Adrenal gland (tissue), 12 donors: ENCODE results near the gene LAMA5. TPM values are rescaled to one million over a fixed set of nuclear protein-coding genes. Genes with fewer than 3 reads are reported as not detected.

Experiments
- DNase-seq, 7 donors: peaks; one replicate each; pipeline ENCODE4 v3.0.0-alpha.2; 2019 to 2020
- H3K27ac ChIP-seq, 5 donors: fragments of 200-600 bp; sonication (generic) in 4 of 5; 1 replicate in 3 of 5; 2 replicates in 2 of 5; pipeline versions ENCODE4 v1.5.1 to v1.8.0; 2016 to 2020; ENCODE audit warnings: mild to moderate bottlenecking in 1 of 5
- H3K27me3 ChIP-seq: fragments of 200-600 bp; 2 replicates; pipeline ENCODE4 v1.8.0; 2021
- H3K36me3 ChIP-seq, 2 donors: fragments of 200-600 bp; replicated peaks in 1 of 2; 1 replicate in 1 of 2; 2 replicates in 1 of 2; pipeline versions ENCODE4 v1.5.1 to v1.8.0; 2018 to 2022
- H3K4me1 ChIP-seq, 2 donors: fragments of 200-600 bp; replicated peaks in 1 of 2; 1 replicate in 1 of 2; 2 replicates in 1 of 2; pipeline versions ENCODE4 v1.5.1 to v1.8.0; 2018 to 2021
- H3K4me3 ChIP-seq, 4 donors: fragments of 200-600 bp; sonication (generic) in 3 of 4; one replicate each; pipeline ENCODE4 v1.5.1; 2016 to 2018
- H3K9me3 ChIP-seq, 3 donors: fragments of 200-600 bp; sonication (generic) in 1 of 3; replicated peaks in 1 of 3; 1 replicate in 2 of 3; 2 replicates in 1 of 3; pipeline versions ENCODE4 v1.5.1 to v1.8.0; 2016 to 2021
- POLR2A ChIP-seq, 2 donors: fragments of 450-650 bp; IDR thresholded peaks; one replicate each; pipeline ENCODE4 v1.6.1; 2017; ENCODE audit warnings: antibody characterized with exemption in 2 of 2, mild to moderate bottlenecking in 2 of 2, moderate library complexity in 1 of 2
- WGBS, 4 donors: extraction: QIAGEN DNeasy Blood & Tissue Kit in 2 of 4; methylation state at CpG; one replicate each; pipeline versions ENCODE4 v1.1.5 to v1.1.7; 2013 to 2017; 5-methylcytosine and 5-hydroxymethylcytosine counted together
- intact Hi-C, 2 donors: fragments of 100-400 bp; cut with DNase I; formaldehyde crosslinking; loops; one replicate each; pipeline versions ENCODE4 v1.14.1 to v1.15.0; 2022 to 2023
- polyA plus RNA-seq, 3 donors: library from polyadenylated mRNA; stranded (reverse); fragments of 200-250 nt in 2 of 3; fragments of 350-450 nt in 1 of 3; fragmentation: Illumina TruSeq in 1 of 3; extraction: RNeasy Lipid Tissue Mini Kit (QIAGEN cat#74804) in 1 of 3; gene quantifications; one replicate each; pipeline ENCODE4 v1.2.3, GENCODE V29; 2013 to 2014
- total RNA-seq, 9 donors: library from RNA; depleted of rRNA in 4 of 9; stranded (reverse); fragments of >200 nt in 4 of 9; fragments of 120-200 nt in 1 of 9; fragmentation: NEBNext Ultra II Directional in 1 of 9; extraction: Animal tissue kit (Norgen Biotek cat#: 25700) in 1 of 9; gene quantifications; one replicate each; pipeline versions ENCODE4 v1.1.0 to v1.2.4, GENCODE V29; 2013 to 2023
- TF ChIP-seq, protein P1 (sequence below), 6 experiments: fragments of 450-650 bp in 4 of 6; fragments of 200-600 bp in 2 of 6; sonication (generic) in 1 of 6; IDR thresholded peaks; 1 replicate in 5 of 6; 2 replicates in 1 of 6; pipeline versions ENCODE4 v1.5.1 to v1.8.0; 2016 to 2021; ENCODE audit warnings: antibody characterized with exemption in 6 of 6, mild to moderate bottlenecking in 2 of 6, moderate library complexity in 1 of 6
- donor health status: healthy with polysubstance abuse.
- donor health status: Bipolar disorder and iron deficiency.
- donor health status: DM: yes; HTN: yes; CAD: no.
- donor health status: DM: no; HTN: no; CAD: no.
- donor health status: DM: no; HTN: no; CAD: no.
- donor health status: DM: yes; HTN: yes; CAD: no.

The LAMA5 gene
- total and polyA plus RNA-seq, 12 donors, result 2.0 to 537 (median 100) TPM

DNA sequence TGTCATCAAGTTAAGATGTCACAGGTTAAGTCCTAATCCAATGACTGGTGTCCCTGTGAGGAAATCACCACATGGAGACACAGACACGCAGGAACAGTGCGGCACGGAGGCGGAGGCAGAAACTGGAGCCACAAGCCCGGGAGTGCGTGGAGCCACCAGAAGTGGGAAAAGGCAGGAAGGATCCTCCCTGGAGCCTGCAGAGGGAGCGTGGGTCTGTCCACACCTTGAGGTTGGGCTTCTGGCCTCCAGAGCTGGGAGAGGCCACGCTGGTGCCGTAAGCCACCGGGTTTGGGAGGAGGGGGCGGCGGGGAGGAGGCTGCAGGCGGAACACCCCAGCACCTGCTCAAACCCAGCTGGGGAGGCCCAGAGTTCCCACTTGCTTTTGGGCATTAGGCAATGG lies 36.2 kb upstream of the LAMA5 start:
- DNase-seq, result no peak
- Histone ChIP-seq H3K4me1 (peaks cover 16 to 19% of the 10 kb centered on the region in 2 donors), H3K4me3 (no peak overlapping the region), H3K9me3 (no peaks in the 10 kb centered on the region), H3K27me3 (no peaks in the 10 kb centered on the region), H3K36me3 (no peaks in the 10 kb centered on the region), H3K27ac (no peak overlapping the region)
- intact Hi-C loops, result no loop called here
- WGBS, 4 donors, result 88 to 97% (median 92%) methylated on average over 13 of the region's 13 CpGs
- TF ChIP-seq POLR2A (IDR thresholded peaks at IDR 0.05), result no peak
- TF ChIP-seq, protein P1, sequence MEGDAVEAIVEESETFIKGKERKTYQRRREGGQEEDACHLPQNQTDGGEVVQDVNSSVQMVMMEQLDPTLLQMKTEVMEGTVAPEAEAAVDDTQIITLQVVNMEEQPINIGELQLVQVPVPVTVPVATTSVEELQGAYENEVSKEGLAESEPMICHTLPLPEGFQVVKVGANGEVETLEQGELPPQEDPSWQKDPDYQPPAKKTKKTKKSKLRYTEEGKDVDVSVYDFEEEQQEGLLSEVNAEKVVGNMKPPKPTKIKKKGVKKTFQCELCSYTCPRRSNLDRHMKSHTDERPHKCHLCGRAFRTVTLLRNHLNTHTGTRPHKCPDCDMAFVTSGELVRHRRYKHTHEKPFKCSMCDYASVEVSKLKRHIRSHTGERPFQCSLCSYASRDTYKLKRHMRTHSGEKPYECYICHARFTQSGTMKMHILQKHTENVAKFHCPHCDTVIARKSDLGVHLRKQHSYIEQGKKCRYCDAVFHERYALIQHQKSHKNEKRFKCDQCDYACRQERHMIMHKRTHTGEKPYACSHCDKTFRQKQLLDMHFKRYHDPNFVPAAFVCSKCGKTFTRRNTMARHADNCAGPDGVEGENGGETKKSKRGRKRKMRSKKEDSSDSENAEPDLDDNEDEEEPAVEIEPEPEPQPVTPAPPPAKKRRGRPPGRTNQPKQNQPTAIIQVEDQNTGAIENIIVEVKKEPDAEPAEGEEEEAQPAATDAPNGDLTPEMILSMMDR (IDR thresholded peaks at IDR 0.05), result no peak

DNA sequence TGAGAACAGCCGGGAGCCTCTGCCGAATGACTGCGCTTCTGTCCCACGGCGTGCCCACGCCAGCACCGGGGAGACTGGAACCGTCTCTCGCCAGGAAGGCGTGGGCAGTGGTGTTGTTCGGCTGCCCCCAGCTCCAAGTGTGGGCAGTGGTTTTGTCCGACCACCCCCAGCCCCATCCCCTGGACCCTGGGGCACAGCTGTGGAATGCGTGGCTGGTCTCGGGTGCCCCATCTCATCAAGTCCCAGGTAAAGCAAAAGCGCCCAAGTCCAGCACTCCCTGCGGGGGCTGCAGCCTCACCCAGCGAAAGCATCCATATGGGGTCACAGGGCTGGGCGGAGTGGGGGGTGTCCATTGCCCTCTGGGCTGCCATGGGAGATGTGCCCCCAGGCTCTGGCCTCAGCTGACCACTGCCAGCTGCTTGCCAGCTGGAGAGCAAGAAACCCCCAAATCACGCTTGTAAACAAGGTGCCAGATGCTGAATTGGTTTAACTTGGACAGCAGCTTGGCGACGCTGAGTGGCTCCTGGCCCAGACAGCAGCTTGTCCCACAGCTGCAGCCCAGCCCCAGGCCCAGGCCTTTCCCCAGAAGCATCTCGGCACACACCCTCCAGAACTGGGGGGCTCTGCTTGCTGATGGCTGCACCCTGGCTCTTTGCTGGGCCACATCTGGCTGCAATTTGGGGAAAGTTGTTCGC lies 35.5 kb upstream of the LAMA5 start:
- peaks cover 14 to 17% of the 10 kb centered on the region in 2 donors for H3K4me1 ChIP-seq
- TF ChIP-seq POLR2A (IDR thresholded peaks at IDR 0.05), result no peak
- TF ChIP-seq, protein P1 (IDR thresholded peaks at IDR 0.05), result no peak
- no peaks in the 10 kb centered on the region for H3K36me3 ChIP-seq
- intact Hi-C loops, result no loop called here
- DNase-seq, result no peak
- H3K27me3 ChIP-seq, result no peaks in the 10 kb centered on the region
- H3K27ac ChIP-seq, result no peak overlapping the region
- 88 to 100% (median 93%) methylated on average over 1 to 23 of the region's 23 CpGs for WGBS, 4 donors
- H3K4me3 ChIP-seq, result no peak overlapping the region
- no peaks in the 10 kb centered on the region for H3K9me3 ChIP-seq

DNA sequence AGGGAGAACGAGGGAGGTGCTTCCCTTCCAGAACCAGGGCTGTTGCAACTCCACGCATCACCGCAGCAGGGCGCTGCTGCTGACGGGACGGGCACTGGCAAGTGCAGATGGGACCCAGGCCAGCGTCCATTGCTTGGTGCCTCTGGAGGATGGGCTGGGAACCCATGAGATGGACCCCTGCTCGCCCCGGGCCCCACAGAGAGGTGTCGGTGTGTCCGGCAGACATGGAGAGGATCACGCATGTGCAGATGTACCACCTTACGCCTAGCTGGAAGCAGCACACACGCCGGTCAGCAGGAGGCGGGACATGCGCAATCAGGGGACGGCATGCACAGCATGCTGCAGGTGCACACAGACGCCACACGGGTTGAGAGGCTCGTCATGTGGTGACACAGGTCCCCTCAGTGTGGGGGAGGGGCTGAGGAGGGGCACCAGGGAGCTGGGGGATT lies 34.2 kb upstream of the LAMA5 start:
- DNase-seq, result no peak
- no peaks in the 10 kb centered on the region for H3K9me3 ChIP-seq
- no peaks in the 10 kb centered on the region for H3K36me3 ChIP-seq
- no peak for TF ChIP-seq POLR2A (IDR thresholded peaks at IDR 0.05)
- TF ChIP-seq, protein P1 (IDR thresholded peaks at IDR 0.05), result no peak
- no peaks in the 10 kb centered on the region for H3K27me3 ChIP-seq
- intact Hi-C loops, result no loop called here
- no peak overlapping the region for H3K4me3 ChIP-seq
- no peak overlapping the region for H3K27ac ChIP-seq
- H3K4me1 ChIP-seq, result peaks cover 7 to 11% of the 10 kb centered on the region in 2 donors
- WGBS, 4 donors, result 80 to 89% (median 84%) methylated on average over 4 to 21 of the region's 21 CpGs

DNA sequence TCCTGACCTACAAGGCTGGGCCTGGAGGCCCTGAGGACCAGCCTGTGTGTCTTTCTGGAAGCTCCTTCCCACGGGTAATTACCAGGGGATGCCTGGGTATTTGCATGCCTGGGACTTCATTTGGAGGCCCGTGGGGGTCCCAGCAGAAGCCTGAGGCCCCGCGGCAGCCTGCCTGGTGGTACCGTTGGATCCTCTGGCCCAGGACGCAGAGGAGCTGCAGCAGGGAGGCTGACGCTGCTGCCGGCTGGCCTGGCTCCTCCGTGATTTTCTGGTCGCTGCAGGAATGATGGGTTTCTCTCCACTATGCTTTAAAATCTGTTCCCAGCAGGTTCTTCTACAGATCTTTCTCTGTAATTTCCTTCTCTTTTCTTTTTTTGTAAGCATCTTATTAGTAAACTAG lies 33.4 kb upstream of the LAMA5 start:
- no peak overlapping the region for H3K4me3 ChIP-seq
- no peaks in the 10 kb centered on the region for H3K27me3 ChIP-seq
- H3K4me1 ChIP-seq, result peaks cover 0 to 2% of the 10 kb centered on the region in 2 donors
- 84 to 92% (median 88%) methylated on average over 5 to 10 of the region's 10 CpGs for WGBS, 4 donors
- intact Hi-C loops, result no loop called here
- TF ChIP-seq POLR2A (IDR thresholded peaks at IDR 0.05), result no peak
- TF ChIP-seq, protein P1 (IDR thresholded peaks at IDR 0.05), result no peak
- no peak overlapping the region for H3K27ac ChIP-seq
- H3K36me3 ChIP-seq, result no peaks in the 10 kb centered on the region
- DNase-seq, result no peak
- H3K9me3 ChIP-seq, result no peaks in the 10 kb centered on the region
